ENCODE measurements around the gene FAM168A.

GRCh38 chr11:73428699-73429098 lies 169.2 kb downstream of the FAM168A start:
- TF ChIP-seq REST (IDR thresholded peaks at IDR 0.05) (no peak), CTCF (IDR thresholded peaks at IDR 0.05; ENCODE audit: low read depth, low read length, missing input control) (no peak), MAX (IDR thresholded peaks at IDR 0.05) (no peak), TAF1 (conservative IDR thresholded peaks at IDR 0.05) (no peak)

Measured in liver (tissue), 3 donors.